ENCODE results near the gene ACYP2. TPM values are rescaled to one million over a fixed set of nuclear protein-coding genes. Genes with fewer than 3 reads are reported as not detected.

The ACYP2 gene
- total and polyA plus RNA-seq, 2 donors from 2014 or later: 16.7 to 24.5 TPM

DNA sequence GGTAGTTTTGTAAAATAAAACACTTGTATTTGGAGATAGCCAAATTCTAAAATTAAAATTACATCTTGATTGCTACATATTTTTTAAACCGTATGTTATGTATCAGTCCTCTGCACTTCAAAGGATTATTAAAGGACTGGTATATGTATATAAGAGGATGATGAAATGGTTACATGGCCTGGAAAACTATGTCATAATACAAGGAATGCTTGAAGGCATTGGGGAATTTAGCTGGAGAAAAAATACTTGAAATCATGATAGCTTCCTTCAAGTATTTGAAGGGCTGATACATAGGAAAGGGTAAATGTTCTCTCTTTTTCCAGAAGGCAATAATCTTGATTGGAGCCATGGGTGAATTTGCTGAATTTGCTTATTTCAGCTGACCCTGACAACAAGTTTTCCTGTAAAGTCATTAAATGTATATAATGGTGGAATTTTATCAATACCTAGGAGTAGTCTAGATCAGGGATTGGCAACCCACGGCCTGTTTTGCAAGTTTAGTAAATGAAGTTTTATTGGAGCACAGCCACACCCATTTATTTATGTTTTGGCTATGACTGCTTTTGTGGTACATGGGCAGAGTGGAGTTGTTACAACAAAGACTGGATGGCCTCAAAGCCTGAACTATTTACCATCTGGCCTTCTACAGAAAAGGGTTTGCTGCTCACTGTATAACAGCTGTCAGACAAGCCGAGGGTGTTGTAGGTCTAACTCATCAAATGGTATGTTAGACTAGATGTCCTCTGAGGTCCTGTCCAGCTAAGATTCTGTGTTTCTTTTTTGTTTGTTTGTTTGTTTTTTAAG, 34.4 kb downstream of the ACYP2 start:
- TF ChIP-seq, protein P1, sequence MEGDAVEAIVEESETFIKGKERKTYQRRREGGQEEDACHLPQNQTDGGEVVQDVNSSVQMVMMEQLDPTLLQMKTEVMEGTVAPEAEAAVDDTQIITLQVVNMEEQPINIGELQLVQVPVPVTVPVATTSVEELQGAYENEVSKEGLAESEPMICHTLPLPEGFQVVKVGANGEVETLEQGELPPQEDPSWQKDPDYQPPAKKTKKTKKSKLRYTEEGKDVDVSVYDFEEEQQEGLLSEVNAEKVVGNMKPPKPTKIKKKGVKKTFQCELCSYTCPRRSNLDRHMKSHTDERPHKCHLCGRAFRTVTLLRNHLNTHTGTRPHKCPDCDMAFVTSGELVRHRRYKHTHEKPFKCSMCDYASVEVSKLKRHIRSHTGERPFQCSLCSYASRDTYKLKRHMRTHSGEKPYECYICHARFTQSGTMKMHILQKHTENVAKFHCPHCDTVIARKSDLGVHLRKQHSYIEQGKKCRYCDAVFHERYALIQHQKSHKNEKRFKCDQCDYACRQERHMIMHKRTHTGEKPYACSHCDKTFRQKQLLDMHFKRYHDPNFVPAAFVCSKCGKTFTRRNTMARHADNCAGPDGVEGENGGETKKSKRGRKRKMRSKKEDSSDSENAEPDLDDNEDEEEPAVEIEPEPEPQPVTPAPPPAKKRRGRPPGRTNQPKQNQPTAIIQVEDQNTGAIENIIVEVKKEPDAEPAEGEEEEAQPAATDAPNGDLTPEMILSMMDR (IDR thresholded peaks at IDR 0.05; ENCODE audit: borderline replicate concordance, extremely low read depth, insufficient read depth): no peak
- DNase-seq (no peak), FAIRE-seq (no peak)

DNA sequence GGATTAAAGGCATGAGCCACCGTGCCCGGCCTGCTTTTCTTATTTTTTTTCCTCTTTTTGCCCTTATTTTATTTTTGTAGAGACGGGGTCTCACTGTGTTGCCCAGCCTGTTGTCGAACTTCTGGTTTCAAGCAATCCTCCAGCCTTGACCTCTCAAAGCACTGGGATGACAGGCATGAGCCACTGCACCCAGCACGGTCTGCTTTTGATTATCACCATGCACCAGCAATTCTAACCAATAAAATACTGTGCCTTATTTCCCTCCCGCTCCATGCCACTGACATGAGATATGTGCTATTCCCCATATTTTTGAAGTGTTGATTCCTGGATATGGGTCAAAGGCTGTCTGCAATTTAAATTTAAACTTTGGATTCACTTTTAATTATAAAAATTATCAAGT, 42.9 kb downstream of the ACYP2 start:
- DNase-seq: no peak
- Histone ChIP-seq H3K4me1 (ENCODE audit: control insufficient read depth in 2 of 3, insufficient read depth in 2 of 3, low read depth in 1 of 3, low read length in 3 of 3) (no peaks in the 10 kb centered on the region), H3K27ac (ENCODE audit: low read depth in 2 of 2, low read length in 2 of 2) (no peak overlapping the region), H3K4me3 (ENCODE audit: low read length in 3 of 3) (no peak overlapping the region), H3K36me3 (ENCODE audit: control insufficient read depth in 2 of 3, insufficient read depth in 3 of 3, low read length in 3 of 3) (no peaks in the 10 kb centered on the region), H3K9me3 (ENCODE audit: control insufficient read depth in 2 of 3, insufficient read depth in 1 of 3, low read length in 3 of 3) (peaks cover 0 to 4% (median 0%) of the 10 kb centered on the region in 3 donors), H3K27me3 (ENCODE audit: control insufficient read depth, insufficient read depth, low read length) (no peaks in the 10 kb centered on the region), H3K9ac (ENCODE audit: low read length in 3 of 3) (no peak overlapping the region)
- intact Hi-C loops (cut with DNase I): no loop called here
- TF ChIP-seq, protein P1 (IDR thresholded peaks at IDR 0.05; ENCODE audit: borderline replicate concordance, extremely low read depth, insufficient read depth): no peak
- no peak for FAIRE-seq

More for the DNA sequence above, 34.4 kb downstream of the ACYP2 start:
- no peaks in the 10 kb centered on the region for H3K9me3 ChIP-seq (ENCODE audit: control insufficient read depth in 2 of 3, insufficient read depth in 1 of 3, low read length in 3 of 3)
- H3K9ac ChIP-seq (ENCODE audit: low read length in 3 of 3): no peak overlapping the region
- H3K4me1 ChIP-seq (ENCODE audit: control insufficient read depth in 2 of 3, insufficient read depth in 2 of 3, low read depth in 1 of 3, low read length in 3 of 3): no peaks in the 10 kb centered on the region
- H3K27ac ChIP-seq (ENCODE audit: low read depth in 2 of 2, low read length in 2 of 2): no peak overlapping the region
- peaks cover 0 to 2% (median 0%) of the 10 kb centered on the region in 3 donors for H3K36me3 ChIP-seq (ENCODE audit: control insufficient read depth in 2 of 3, insufficient read depth in 3 of 3, low read length in 3 of 3)
- H3K4me3 ChIP-seq (ENCODE audit: low read length in 3 of 3): no peak overlapping the region
- intact Hi-C loops (cut with DNase I): no loop called here
- H3K27me3 ChIP-seq (ENCODE audit: control insufficient read depth, insufficient read depth, low read length): no peaks in the 10 kb centered on the region

DNA sequence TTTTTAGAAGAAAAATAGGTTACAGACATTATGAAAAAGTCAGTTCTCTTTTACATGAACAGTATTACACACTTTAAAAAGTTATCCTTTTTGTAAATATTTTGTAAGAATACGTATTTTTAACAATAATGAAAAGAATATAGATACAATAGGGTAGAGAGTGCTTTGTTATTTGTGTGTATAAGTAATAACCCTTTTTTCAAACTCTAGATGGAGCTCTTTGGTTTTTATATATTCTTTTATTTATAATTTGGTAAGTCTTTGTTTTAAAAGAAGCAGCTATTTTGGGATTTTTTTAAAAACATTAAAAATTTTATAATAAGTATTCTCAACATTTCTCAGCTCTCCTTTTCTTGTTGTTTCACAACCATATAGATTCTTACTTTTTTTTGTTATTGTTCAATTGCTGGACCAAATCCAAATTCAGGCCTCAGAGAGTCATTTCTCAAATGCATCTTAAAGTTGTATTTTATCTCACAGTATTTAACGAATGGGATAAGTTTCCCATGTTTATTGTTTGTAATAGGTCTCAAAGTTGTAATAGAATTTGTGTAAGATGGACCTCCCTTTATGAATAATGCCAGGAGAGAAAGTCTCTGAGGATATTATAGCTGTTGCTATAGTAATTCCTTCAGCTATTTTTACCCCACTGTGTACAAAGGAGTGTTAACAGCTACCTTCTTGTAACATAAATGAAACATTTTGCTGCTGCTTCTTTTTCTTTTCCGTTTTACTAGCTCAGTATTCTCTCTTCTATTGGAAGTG, 46.4 kb downstream of the ACYP2 start:
- peak; percentile 66 for FAIRE-seq
- TF ChIP-seq, protein P1 (IDR thresholded peaks at IDR 0.05; ENCODE audit: borderline replicate concordance, extremely low read depth, insufficient read depth): no peak
- peak in 1 of 5 donors; percentile 5 for DNase-seq

More for the DNA sequence above, 46.4 kb downstream of the ACYP2 start:
- Histone ChIP-seq H3K9ac (ENCODE audit: low read length in 3 of 3) (no peak overlapping the region), H3K4me1 (ENCODE audit: control insufficient read depth in 2 of 3, insufficient read depth in 2 of 3, low read depth in 1 of 3, low read length in 3 of 3) (no peaks in the 10 kb centered on the region), H3K4me3 (ENCODE audit: low read length in 3 of 3) (no peak overlapping the region), H3K27me3 (ENCODE audit: control insufficient read depth, insufficient read depth, low read length) (no peaks in the 10 kb centered on the region), H3K9me3 (ENCODE audit: control insufficient read depth in 2 of 3, insufficient read depth in 1 of 3, low read length in 3 of 3) (no peaks in the 10 kb centered on the region), H3K27ac (ENCODE audit: low read depth in 2 of 2, low read length in 2 of 2) (no peak overlapping the region), H3K36me3 (ENCODE audit: control insufficient read depth in 2 of 3, insufficient read depth in 3 of 3, low read length in 3 of 3) (no peaks in the 10 kb centered on the region)
- intact Hi-C loops (cut with DNase I): no loop called here
